ENCODE data around the gene SLC12A9. TPM values are rescaled to one million over a fixed set of nuclear protein-coding genes. Genes with fewer than 3 reads are reported as not detected.

The SLC12A9 gene
- total RNA-seq, 1 experiment from 2014 or later, result 24.6 TPM

DNA sequence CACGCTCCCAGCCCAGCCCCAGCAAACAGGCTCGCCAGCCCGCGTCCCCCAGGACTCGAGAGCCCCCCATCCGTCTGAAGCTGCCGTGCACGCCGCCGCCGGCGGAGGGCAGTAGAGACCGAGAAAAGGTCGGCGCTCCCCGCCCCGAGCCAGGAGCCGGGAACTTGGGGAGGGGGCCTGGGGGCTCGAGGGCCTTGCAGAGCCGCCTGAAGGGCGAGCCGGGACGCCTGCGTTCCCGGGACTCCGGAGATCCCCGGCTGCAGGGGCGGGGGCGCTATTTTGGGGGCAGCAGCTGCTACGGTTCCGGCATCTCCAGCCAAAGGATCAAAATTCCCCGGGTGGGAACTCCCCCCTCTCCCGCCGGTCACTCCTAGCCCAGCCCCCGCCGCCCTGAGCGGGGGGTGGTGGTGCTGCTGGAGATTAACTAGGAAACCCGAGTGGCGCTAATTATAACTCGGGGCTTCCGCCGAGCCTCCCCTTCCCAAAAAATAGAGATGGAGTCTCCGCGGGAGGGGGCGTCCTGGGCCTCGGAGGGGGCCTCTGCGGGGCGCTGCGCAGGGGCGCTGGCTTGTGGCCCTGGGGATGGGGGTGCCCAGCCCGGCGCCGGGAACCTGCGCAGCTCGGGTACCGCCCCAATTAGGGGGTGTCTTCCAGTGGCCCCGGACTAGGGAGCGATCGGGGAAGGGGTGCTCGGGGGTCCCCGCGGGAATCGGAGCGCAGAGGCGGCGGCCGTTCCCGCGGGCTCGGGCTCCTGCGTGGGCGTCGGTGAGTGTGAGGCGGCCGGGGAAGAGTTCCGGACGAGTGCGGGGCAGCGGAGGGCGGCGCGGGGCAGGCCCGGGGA, 42.6 kb downstream of the SLC12A9 start:
- DNase-seq (ENCODE audit: low read depth, low spot score) (no peak), ATAC-seq (peak; percentile 26; the same call in 1 of the 2 replicates)
- H3K79me2 ChIP-seq (ENCODE audit: insufficient read depth, low read length), result no peaks in the 10 kb centered on the region
- H3K27me3 ChIP-seq (ENCODE audit: insufficient read depth, low read length), result no peaks in the 10 kb centered on the region; the same call in 1 of the 2 replicates
- H4K20me1 ChIP-seq (ENCODE audit: insufficient read depth), result no peaks in the 10 kb centered on the region
- intact Hi-C loops (cut with micrococcal nuclease), result loop anchor here (1.0 to 5.0 kb wide), 2 partner anchors 242 to 297 kb away; no protein-coding TSS in a partner anchor
- ChIA-PET CTCF (interaction anchor here (0.6 to 1.4 kb wide), 7 partner anchors 16 to 388 kb away, joined by 3 to 6 read pairs (median 3); no protein-coding TSS in a partner anchor), RAD21 (ENCODE audit: low non-redundant PET in 1 of 2, low total read pairs in 2 of 2, uncharacterized antibody in 2 of 2, unreplicated experiment in 2 of 2) (interaction anchor here (0.6 to 1.4 kb wide), 2 partner anchors 67 to 388 kb away, joined by 3 to 6 read pairs; no protein-coding TSS in a partner anchor), POLR2A (interaction anchor here (0.7 to 1.2 kb wide), 2 partner anchors 232 to 388 kb away, joined by 3 read pairs; partner anchors contain the start of gene SERPINE1)
- H3K4me2 ChIP-seq (ENCODE audit: low read length), result peak overlapping the region; percentile 91
- peaks cover 12 to 47% of the 10 kb centered on the region in 2 experiments for H3K4me1 ChIP-seq (ENCODE audit: control insufficient read depth in 1 of 2, insufficient read depth in 2 of 2, low read length in 2 of 2)
- peak overlapping the region; percentile 68 for H2AFZ ChIP-seq (ENCODE audit: low read depth, low read length, poor library complexity, severe bottlenecking)
- no peaks in the 10 kb centered on the region for H3K9me3 ChIP-seq (ENCODE audit: control insufficient read depth in 1 of 2, insufficient read depth in 1 of 2, low read depth in 1 of 2, low read length in 2 of 2)
- H3K36me3 ChIP-seq (ENCODE audit: control insufficient read depth in 1 of 2, insufficient read depth in 2 of 2, low read length in 2 of 2), result no peaks in the 10 kb centered on the region
- H3K9me2 ChIP-seq (ENCODE audit: insufficient read depth), result no peaks in the 10 kb centered on the region
- no peak overlapping the region for H3K27ac ChIP-seq (ENCODE audit: low read depth, low read length)
- TF ChIP-seq SIN3A (IDR thresholded peaks at IDR 0.05; ENCODE audit: low read depth) (no peak), YY1 (IDR thresholded peaks at IDR 0.05; ENCODE audit: extremely low read depth, insufficient replicate concordance, low read depth, low read length) (peak; percentile 10)
- TF ChIP-seq, protein P1, sequence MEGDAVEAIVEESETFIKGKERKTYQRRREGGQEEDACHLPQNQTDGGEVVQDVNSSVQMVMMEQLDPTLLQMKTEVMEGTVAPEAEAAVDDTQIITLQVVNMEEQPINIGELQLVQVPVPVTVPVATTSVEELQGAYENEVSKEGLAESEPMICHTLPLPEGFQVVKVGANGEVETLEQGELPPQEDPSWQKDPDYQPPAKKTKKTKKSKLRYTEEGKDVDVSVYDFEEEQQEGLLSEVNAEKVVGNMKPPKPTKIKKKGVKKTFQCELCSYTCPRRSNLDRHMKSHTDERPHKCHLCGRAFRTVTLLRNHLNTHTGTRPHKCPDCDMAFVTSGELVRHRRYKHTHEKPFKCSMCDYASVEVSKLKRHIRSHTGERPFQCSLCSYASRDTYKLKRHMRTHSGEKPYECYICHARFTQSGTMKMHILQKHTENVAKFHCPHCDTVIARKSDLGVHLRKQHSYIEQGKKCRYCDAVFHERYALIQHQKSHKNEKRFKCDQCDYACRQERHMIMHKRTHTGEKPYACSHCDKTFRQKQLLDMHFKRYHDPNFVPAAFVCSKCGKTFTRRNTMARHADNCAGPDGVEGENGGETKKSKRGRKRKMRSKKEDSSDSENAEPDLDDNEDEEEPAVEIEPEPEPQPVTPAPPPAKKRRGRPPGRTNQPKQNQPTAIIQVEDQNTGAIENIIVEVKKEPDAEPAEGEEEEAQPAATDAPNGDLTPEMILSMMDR (IDR thresholded peaks at IDR 0.05 in 2 of 3, conservative IDR thresholded peaks at IDR 0.05 in 1 of 3; ENCODE audit: borderline replicate concordance in 1 of 3, insufficient read depth in 1 of 3, low read depth in 2 of 3, low read length in 2 of 3), result peak in 2 of 3 experiments; percentile 85; a peak in 4 of 6 replicates
- peak overlapping the region; percentile 36 for H3K9ac ChIP-seq (ENCODE audit: low read length)
- BruUV-seq (replicated peaks), result no TSS peak
- H3K4me3 ChIP-seq (replicated peaks in 1 of 2; ENCODE audit: low read depth in 1 of 2, low read length in 2 of 2), result peak overlapping the region; percentile 44 to 60

DNA sequence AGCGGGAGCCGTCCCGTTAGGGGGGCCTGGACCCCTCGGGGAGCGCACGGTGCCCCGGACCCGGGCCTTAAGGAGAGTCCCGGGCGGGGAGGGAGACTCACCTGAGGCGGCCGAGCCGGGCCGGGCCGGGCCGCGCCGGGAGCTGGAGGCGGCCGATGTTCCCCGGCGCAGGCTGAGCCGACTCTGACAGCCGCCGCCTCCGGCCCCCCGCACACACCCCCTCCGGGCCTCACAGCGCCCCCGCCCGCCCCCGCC, 43.1 kb downstream of the SLC12A9 start, which contains the start of gene ACHE:
Gene ACHE (minus strand): TSS at position 188 of the 255 bp plus-strand sequence. CDS start 1,656 bp downstream, outside the sequence.
- RAD21 ChIA-PET (ENCODE audit: low non-redundant PET in 1 of 2, low total read pairs in 2 of 2, uncharacterized antibody in 2 of 2, unreplicated experiment in 2 of 2), result no interaction called here
- Histone ChIP-seq H3K27ac (ENCODE audit: low read depth, low read length) (no peak within 1 kb of the TSS), H4K20me1 (ENCODE audit: insufficient read depth) (no peaks in the 10 kb centered on the region), H3K79me2 (ENCODE audit: insufficient read depth, low read length) (no peaks in the 10 kb centered on the region), H3K36me3 (ENCODE audit: control insufficient read depth in 1 of 2, insufficient read depth in 2 of 2, low read length in 2 of 2) (no peaks in the 10 kb centered on the region), H2AFZ (ENCODE audit: low read depth, low read length, poor library complexity, severe bottlenecking) (peak within 1 kb of the TSS; percentile 74), H3K27me3 (ENCODE audit: insufficient read depth, low read length) (no peaks in the 10 kb centered on the region; the same call in 1 of the 2 replicates), H3K9me3 (ENCODE audit: control insufficient read depth in 1 of 2, insufficient read depth in 1 of 2, low read depth in 1 of 2, low read length in 2 of 2) (no peaks in the 10 kb centered on the region), H3K9me2 (ENCODE audit: insufficient read depth) (no peaks in the 10 kb centered on the region), H3K4me3 (replicated peaks in 1 of 2; ENCODE audit: low read depth in 1 of 2, low read length in 2 of 2) (peak within 1 kb of the TSS; percentile 44 to 60), H3K9ac (ENCODE audit: low read length) (peak within 1 kb of the TSS; percentile 36), H3K4me2 (ENCODE audit: low read length) (peak within 1 kb of the TSS; percentile 91), H3K4me1 (ENCODE audit: control insufficient read depth in 1 of 2, insufficient read depth in 2 of 2, low read length in 2 of 2) (peaks cover 11 to 41% of the 10 kb centered on the region in 2 experiments)
- POLR2A ChIA-PET, result interaction anchor here (0.7 kb wide), 1 partner anchor 387 kb away, joined by 3 read pairs; no protein-coding TSS in a partner anchor
- ATAC-seq (peak; percentile 20), DNase-seq (ENCODE audit: low read depth, low spot score) (no peak)
- TF ChIP-seq CBX3 (IDR thresholded peaks at IDR 0.05; ENCODE audit: low read depth), result no peak
- TF ChIP-seq TCF7L2 (IDR thresholded peaks at IDR 0.05; ENCODE audit: borderline replicate concordance, extremely low read depth, insufficient read depth, insufficient read length), result no peak
- TF ChIP-seq POLR2A (IDR thresholded peaks at IDR 0.05; ENCODE audit: borderline replicate concordance, extremely low read depth, insufficient read depth, insufficient read length), result no peak
- no peak for TF ChIP-seq ZFX (IDR thresholded peaks at IDR 0.05)
- no peak for TF ChIP-seq SIN3A (IDR thresholded peaks at IDR 0.05; ENCODE audit: low read depth)
- TF ChIP-seq EZH2 (IDR thresholded peaks at IDR 0.05), result no peak
- TF ChIP-seq, protein P2, sequence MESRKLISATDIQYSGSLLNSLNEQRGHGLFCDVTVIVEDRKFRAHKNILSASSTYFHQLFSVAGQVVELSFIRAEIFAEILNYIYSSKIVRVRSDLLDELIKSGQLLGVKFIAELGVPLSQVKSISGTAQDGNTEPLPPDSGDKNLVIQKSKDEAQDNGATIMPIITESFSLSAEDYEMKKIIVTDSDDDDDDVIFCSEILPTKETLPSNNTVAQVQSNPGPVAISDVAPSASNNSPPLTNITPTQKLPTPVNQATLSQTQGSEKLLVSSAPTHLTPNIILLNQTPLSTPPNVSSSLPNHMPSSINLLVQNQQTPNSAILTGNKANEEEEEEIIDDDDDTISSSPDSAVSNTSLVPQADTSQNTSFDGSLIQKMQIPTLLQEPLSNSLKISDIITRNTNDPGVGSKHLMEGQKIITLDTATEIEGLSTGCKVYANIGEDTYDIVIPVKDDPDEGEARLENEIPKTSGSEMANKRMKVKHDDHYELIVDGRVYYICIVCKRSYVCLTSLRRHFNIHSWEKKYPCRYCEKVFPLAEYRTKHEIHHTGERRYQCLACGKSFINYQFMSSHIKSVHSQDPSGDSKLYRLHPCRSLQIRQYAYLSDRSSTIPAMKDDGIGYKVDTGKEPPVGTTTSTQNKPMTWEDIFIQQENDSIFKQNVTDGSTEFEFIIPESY (IDR thresholded peaks at IDR 0.05; ENCODE audit: extremely low read depth, insufficient replicate concordance, low read length), result no peak
- no peak for TF ChIP-seq YY1 (IDR thresholded peaks at IDR 0.05; ENCODE audit: extremely low read depth, insufficient replicate concordance, low read depth, low read length)
- CTCF ChIA-PET, result interaction anchor here (1.0 to 1.4 kb wide), 2 partner anchors 15 to 387 kb away, joined by 3 to 6 read pairs; no protein-coding TSS in a partner anchor
- BruUV-seq (replicated peaks), result no TSS peak
- intact Hi-C loops (cut with micrococcal nuclease), result loop anchor here (1.0 to 5.0 kb wide), 2 partner anchors 242 to 297 kb away; no protein-coding TSS in a partner anchor
